Mesendoderm (in vitro differentiated cells): ENCODE data around the gene CFC1B.
"Not testable (repeated sequence)": the region's sequence is repeated elsewhere in the genome, so short reads cannot be mapped to it uniquely, and the experiment has no call there.

Experiments
- DNase-seq: peaks from one replicate; pipeline ENCODE4 v3.0.0; 2013
- H2AK5ac ChIP-seq: 2 replicates; pipeline ENCODE4 v1.6.1; 2013; ENCODE audit warnings: low read length, inconsistent platforms
- H2BK120ac ChIP-seq: 2 replicates; pipeline ENCODE4 v1.6.1; 2013; ENCODE audit warnings: low read depth, mild to moderate bottlenecking, low read length, moderate library complexity, mixed read lengths
- H2BK15ac ChIP-seq: replicated peaks from 2 replicates; pipeline ENCODE4 v1.6.1; 2013; ENCODE audit warnings: low read depth, mild to moderate bottlenecking, moderate library complexity
- H2BK5ac ChIP-seq: 2 replicates; pipeline ENCODE4 v1.6.1; 2013; ENCODE audit warnings: low read length, inconsistent platforms
- H3K18ac ChIP-seq: 2 replicates; pipeline ENCODE4 v1.6.1; 2013; ENCODE audit warnings: mild to moderate bottlenecking, low read length, mixed read lengths
- H3K23ac ChIP-seq: one replicate; pipeline ENCODE4 v1.6.1; 2013; ENCODE audit warnings: low read length
- H3K27ac ChIP-seq: 2 replicates; pipeline ENCODE4 v1.5.1; 2013; ENCODE audit warnings: low read depth, mild to moderate bottlenecking, inconsistent platforms, low read length, moderate library complexity
- H3K27me3 ChIP-seq: 2 replicates; pipeline ENCODE4 v1.6.1; 2013; ENCODE audit warnings: low read length, control low read depth, mild to moderate bottlenecking, inconsistent platforms; ENCODE audit not compliant: insufficient read depth, poor library complexity
- H3K36me3 ChIP-seq: 2 replicates; pipeline ENCODE4 v1.6.1; 2013; ENCODE audit warnings: low read length, inconsistent platforms; ENCODE audit not compliant: control insufficient read depth, insufficient read depth
- H3K4ac ChIP-seq: one replicate; pipeline ENCODE4 v1.6.1; 2013; ENCODE audit warnings: low read depth, mild to moderate bottlenecking, low read length, moderate library complexity
- H3K4me1 ChIP-seq: 2 replicates; pipeline ENCODE4 v1.6.1; 2013; ENCODE audit warnings: low read depth, low read length, inconsistent platforms; ENCODE audit not compliant: control insufficient read depth
- H3K4me2 ChIP-seq: 2 replicates; pipeline ENCODE4 v1.6.1; 2013; ENCODE audit warnings: low read length
- H3K4me3 ChIP-seq: 2 replicates; pipeline ENCODE4 v1.5.1; 2013; ENCODE audit warnings: mild to moderate bottlenecking, low read length
- H3K56ac ChIP-seq: one replicate; pipeline ENCODE4 v1.6.1; 2013; ENCODE audit warnings: low read length
- H3K79me1 ChIP-seq: 2 replicates; pipeline ENCODE4 v1.6.1; 2013; ENCODE audit warnings: low read length, inconsistent platforms
- H3K79me2 ChIP-seq: 2 replicates; pipeline ENCODE4 v1.6.1; 2013; ENCODE audit warnings: mild to moderate bottlenecking, low read length; ENCODE audit not compliant: control insufficient read depth, insufficient read depth
- H3K9ac ChIP-seq: 2 replicates; pipeline ENCODE4 v1.6.1; 2013; ENCODE audit warnings: low read length, inconsistent platforms
- H4K5ac ChIP-seq: one replicate; pipeline ENCODE4 v1.6.1; 2013; ENCODE audit warnings: low read length
- H4K8ac ChIP-seq: one replicate; pipeline ENCODE4 v1.6.1; 2013; ENCODE audit warnings: low read depth, mild to moderate bottlenecking, control low read depth, low read length, moderate library complexity
- WGBS: extraction: QIAGEN DNeasy Blood & Tissue Kit; methylation state at CpG from one replicate; pipeline ENCODE4 v1.1.7; 2013; ENCODE audit warnings: low lambda C conversion rate, missing lambda C conversion rate; ENCODE audit not compliant: insufficient coverage; ENCODE audit errors: extremely low coverage; 5-methylcytosine and 5-hydroxymethylcytosine counted together

CFC1B gene

DNA sequence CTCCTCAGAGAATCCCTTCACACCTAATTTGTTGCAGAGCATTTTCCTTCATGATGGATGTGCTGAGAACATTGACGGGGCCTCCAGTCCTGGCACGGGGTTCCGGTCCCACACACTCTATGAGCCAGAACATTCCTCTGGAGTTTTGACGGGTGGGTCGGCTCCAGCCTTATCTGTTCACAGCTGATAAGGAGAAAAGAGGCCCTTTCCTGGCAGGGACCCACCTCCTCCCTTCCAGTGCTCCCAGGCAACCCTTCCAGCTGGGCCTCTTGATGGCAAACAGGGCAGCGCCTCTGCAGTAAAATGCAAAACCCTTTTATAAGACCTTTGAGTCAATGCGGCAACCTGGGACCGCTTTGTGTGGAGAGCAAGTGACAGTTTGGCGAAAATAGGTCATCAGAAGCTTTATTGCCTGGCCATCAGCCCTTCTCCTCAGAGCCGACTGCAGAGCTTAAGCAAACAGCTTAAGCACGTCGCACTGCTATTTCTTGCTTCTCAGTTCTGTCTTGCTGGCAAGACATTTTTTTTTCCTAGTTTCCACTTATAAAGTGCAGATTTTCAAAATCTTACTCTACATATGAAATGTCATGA lies 2.4 kb upstream of the CFC1B start:
- no CpG with 5 or more reads among the region's 12 CpGs for WGBS

DNA sequence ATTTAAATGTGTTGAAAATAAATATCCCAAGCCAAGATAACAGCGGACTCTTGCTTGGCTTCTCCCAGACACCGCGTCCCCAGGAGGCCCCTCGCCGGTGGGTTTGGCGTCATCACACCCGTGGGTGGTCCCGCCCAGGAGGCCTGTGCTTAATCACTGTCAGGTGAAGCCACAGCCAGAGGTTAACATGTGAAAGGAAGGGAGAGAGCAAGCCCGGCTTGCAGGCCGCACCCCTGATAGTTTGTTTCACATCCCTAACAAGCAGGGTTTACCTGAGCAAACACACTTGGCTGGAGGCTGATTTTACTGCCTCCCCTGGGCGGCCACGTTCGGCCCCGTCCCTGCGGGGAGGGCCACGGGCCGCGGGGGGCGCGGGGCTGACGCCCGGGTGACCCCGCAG lies 1.4 kb downstream of the CFC1B start:
- not testable (repeated sequence) for H4K8ac ChIP-seq, H3K23ac ChIP-seq, H2AK5ac ChIP-seq, H4K5ac ChIP-seq, H2BK5ac ChIP-seq, H3K4me2 ChIP-seq, H3K4me1 ChIP-seq, H3K4me3 ChIP-seq, DNase-seq, H2BK120ac ChIP-seq, H3K27ac ChIP-seq, H2BK15ac ChIP-seq, H3K9ac ChIP-seq, H3K4ac ChIP-seq, H3K36me3 ChIP-seq, H3K56ac ChIP-seq, H3K79me2 ChIP-seq, H3K18ac ChIP-seq, H3K79me1 ChIP-seq, H3K27me3 ChIP-seq
- WGBS = no CpG with 5 or more reads among the region's 23 CpGs

More for the DNA sequence above, 2.4 kb upstream of the CFC1B start:
- H3K79me2 ChIP-seq, H3K27me3 ChIP-seq, H2BK15ac ChIP-seq, H3K56ac ChIP-seq, H3K27ac ChIP-seq, H3K4me2 ChIP-seq, H4K5ac ChIP-seq, H3K18ac ChIP-seq, H2BK5ac ChIP-seq, H2BK120ac ChIP-seq, DNase-seq, H3K4me1 ChIP-seq, H4K8ac ChIP-seq, H3K4ac ChIP-seq, H3K9ac ChIP-seq, H3K79me1 ChIP-seq, H2AK5ac ChIP-seq, H3K23ac ChIP-seq, H3K4me3 ChIP-seq, H3K36me3 ChIP-seq: not testable (repeated sequence)

DNA sequence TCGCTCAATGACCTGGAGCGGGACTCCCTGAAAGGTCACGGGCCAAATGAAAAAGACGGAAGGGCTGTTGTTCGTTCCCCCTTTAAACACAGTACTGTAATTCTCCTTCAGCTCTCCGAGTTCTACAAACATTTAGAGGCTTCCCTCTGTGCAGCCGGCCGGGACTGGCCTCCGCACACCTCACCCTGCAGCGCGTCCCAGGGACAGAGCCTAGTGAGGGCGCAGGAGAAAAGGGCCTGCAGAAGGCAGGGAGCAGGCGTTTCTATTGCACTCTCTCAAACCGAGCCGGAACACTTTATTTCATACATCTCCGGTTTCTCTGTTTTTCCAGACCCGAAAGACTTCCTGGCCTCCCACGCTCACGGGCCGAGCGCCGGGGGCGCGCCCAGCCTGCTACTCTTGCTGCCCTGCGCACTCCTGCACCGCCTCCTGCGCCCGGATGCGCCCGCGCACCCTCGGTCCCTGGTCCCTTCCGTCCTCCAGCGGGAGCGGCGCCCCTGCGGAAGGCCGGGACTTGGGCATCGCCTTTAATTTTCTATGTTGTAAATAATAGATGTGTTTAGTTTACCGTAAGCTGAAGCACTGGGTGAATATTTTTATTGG lies 6.4 kb downstream of the CFC1B start:
- H3K79me1 ChIP-seq, H3K27me3 ChIP-seq, H3K36me3 ChIP-seq, H3K23ac ChIP-seq, H3K4me1 ChIP-seq, H3K4ac ChIP-seq, H3K4me3 ChIP-seq, H3K18ac ChIP-seq, H2BK120ac ChIP-seq, H2AK5ac ChIP-seq, H3K9ac ChIP-seq, H4K5ac ChIP-seq, H4K8ac ChIP-seq, H3K56ac ChIP-seq, H3K4me2 ChIP-seq, H3K79me2 ChIP-seq, H3K27ac ChIP-seq, DNase-seq, H2BK15ac ChIP-seq, H2BK5ac ChIP-seq: not testable (repeated sequence)
- no CpG with 5 or more reads among the region's 40 CpGs for WGBS

DNA sequence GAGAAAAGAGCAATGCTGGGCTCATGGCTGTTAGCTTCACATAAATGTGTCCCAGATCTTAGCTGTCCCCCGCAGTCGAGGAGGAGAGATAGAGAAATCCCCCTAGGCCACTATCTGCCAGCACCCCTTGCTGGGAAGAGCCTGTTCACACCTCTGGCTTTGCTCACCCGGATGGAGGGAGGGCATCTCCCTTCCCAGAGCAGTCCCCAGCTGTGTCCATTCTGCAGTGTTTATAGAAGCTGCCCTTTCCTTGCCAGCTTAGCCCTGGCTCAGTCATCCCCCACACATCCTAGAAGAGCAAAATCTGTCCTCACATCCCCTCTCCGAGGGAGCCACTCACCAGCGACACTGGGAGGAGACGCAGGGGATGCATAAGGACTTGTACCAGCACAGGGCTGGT lies 8.5 kb downstream of the CFC1B start:
- H3K18ac ChIP-seq, H3K36me3 ChIP-seq: not testable (repeated sequence)

DNA sequence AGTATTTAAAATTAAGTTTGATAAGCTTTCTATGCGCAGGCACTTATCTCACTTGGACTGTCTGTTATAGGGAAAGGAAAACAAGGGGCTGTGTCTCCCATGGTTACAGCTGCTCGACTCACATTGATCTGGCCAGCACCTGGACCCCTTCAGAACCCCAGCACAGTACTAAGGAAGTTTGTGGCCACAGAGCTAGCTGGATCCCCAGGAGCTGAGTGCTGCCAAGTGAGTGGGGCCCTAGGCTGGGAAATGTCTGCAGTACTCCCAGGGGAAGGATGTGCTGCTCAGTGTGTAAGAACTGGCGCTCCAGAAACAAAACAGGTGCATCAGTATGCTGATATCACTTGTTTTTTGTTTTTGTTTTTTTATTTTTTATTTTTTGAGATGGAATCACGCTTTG lies 9.2 kb downstream of the CFC1B start:
- H4K5ac ChIP-seq, H2BK5ac ChIP-seq, H3K36me3 ChIP-seq, DNase-seq, H2BK15ac ChIP-seq, H3K79me2 ChIP-seq, H2BK120ac ChIP-seq, H3K56ac ChIP-seq, H3K4me2 ChIP-seq, H3K27me3 ChIP-seq, H3K27ac ChIP-seq, H3K79me1 ChIP-seq, H3K4me3 ChIP-seq, H3K4ac ChIP-seq, H3K9ac ChIP-seq, H3K23ac ChIP-seq, H2AK5ac ChIP-seq, H3K18ac ChIP-seq, H4K8ac ChIP-seq, H3K4me1 ChIP-seq: not testable (repeated sequence)
- no CpG with 5 or more reads among the region's 4 CpGs for WGBS

More for the DNA sequence above, 8.5 kb downstream of the CFC1B start:
- not testable (repeated sequence) for H4K8ac ChIP-seq, H2AK5ac ChIP-seq, H3K23ac ChIP-seq, H3K9ac ChIP-seq, H2BK5ac ChIP-seq, H3K4me3 ChIP-seq, H3K56ac ChIP-seq, DNase-seq, H3K27ac ChIP-seq, H3K4ac ChIP-seq, H4K5ac ChIP-seq, H3K4me1 ChIP-seq, H3K79me1 ChIP-seq, H2BK120ac ChIP-seq, H3K79me2 ChIP-seq, H3K27me3 ChIP-seq, H3K4me2 ChIP-seq, H2BK15ac ChIP-seq
- WGBS = no CpG with 5 or more reads among the region's 6 CpGs

DNA sequence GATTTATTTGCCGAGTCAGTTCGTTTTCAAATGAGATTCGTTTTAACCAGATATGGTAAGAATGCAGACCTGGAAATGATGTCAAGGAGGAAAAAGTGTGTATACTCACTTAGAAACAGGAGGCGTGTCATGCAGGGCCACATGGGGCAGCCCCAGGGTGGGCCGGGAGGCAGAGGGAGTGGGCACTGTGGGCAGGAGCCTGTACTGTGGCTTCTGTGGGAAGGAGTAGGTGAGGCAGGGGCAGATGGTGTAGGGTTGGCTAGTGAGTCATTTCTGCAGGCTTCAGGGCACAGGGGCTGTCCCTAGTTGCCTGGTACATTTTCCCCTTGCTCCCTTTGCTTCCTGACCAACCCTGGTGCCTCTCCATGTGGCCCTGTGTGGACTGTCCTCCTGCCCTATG lies 10.2 kb downstream of the CFC1B start:
- H3K27me3 ChIP-seq, H3K4ac ChIP-seq, H3K9ac ChIP-seq, H4K5ac ChIP-seq, H2AK5ac ChIP-seq, H2BK5ac ChIP-seq, H4K8ac ChIP-seq, H2BK15ac ChIP-seq, H3K4me3 ChIP-seq, H2BK120ac ChIP-seq, H3K4me2 ChIP-seq, H3K18ac ChIP-seq, H3K79me2 ChIP-seq, H3K79me1 ChIP-seq, DNase-seq, H3K23ac ChIP-seq, H3K36me3 ChIP-seq, H3K4me1 ChIP-seq, H3K27ac ChIP-seq, H3K56ac ChIP-seq: not testable (repeated sequence)
- no CpG with 5 or more reads among the region's 5 CpGs for WGBS
